NK-92 treated with Interleukin-12 subunit alpha and Interleukin-12 subunit beta, amount 100 ng/mL, for 24 hours (cell line): ENCODE measurements around the gene MYO3B.
"Not testable (repeated sequence)": the region's sequence is repeated elsewhere in the genome, so short reads cannot be mapped to it uniquely, and the experiment has no call there.

Experiments used
- DNase-seq: peaks from one replicate; lab custom pipeline; 2025; lab: John Stamatoyannopoulos, UW

The MYO3B gene

GRCh38 chr2:170341684-170342623, 164.0 kb downstream of the MYO3B start:
- no peak for DNase-seq

DNA sequence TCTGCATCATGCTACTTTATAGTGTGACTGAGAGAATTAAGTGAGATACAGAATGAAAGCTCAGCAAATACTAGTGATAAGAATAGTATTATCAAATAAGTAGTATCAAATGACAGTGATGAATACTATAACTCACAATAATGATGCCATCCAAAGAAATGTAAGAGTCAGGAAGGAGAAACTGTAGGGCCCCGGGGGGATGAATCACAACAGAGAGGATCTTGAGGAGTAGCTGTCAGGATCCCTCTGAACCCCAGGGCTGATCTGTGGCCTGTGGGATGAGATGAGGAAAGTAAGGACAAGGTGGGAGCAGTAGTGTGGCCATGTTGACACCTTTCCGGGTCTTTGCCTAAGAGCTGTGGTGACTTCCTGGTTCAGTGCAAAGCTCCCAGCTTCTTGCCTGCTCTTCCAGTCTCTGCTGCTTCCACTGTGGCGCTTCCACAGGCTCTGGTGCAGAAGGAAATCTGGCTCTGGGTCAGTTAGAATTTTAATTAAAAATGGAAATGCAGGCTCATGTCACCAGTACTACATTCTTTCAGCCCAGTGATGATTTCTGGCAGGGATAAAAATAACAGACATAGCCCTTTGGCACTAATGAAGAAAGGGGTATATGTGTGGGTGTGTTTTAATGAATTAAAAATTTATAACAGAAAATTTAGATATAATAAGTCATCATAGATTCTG, 166.9 kb downstream of the MYO3B start:
- DNase-seq, result no peak

- no peak for DNase-seq
Observed at GRCh38 chr2:170345607-170346006, 167.7 kb downstream of the MYO3B start.

GRCh38 chr2:170349269-170349668, 171.3 kb downstream of the MYO3B start:
- not testable (repeated sequence) for DNase-seq

- no peak for DNase-seq
Observed at GRCh38 chr2:170350929-170351826, 173.2 kb downstream of the MYO3B start.

- DNase-seq, result no peak
Observed at GRCh38 chr2:170353723-170354122, 175.8 kb downstream of the MYO3B start.

- DNase-seq, result no peak
Observed at GRCh38 chr2:170354388-170354787, 176.4 kb downstream of the MYO3B start.

GRCh38 chr2:170354855-170355780, 177.2 kb downstream of the MYO3B start:
- DNase-seq, result no peak

DNA sequence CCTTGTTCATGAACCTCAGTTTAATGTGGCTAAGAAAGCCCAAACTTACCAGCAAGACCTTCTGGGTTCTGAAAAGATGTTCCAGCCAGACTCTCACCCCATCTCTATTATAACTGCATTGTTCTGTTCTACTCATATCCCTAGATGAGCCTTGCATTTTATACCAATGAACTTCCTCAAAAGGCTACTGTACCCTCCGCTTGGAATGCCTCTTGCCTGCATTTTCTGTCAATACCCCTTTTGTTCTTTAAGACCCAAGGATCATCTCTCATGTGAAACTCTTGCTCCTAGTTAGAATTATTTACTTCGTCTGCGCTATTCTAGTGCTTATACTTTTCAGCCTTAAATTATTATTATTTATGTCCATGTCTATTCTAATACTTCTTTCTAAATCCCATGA, 181.5 kb downstream of the MYO3B start:
- no peak for DNase-seq

- no peak for DNase-seq
Observed at GRCh38 chr2:170360546-170361089, 182.7 kb downstream of the MYO3B start.

- no peak for DNase-seq
Observed at GRCh38 chr2:170361090-170361936, 183.4 kb downstream of the MYO3B start.

DNA sequence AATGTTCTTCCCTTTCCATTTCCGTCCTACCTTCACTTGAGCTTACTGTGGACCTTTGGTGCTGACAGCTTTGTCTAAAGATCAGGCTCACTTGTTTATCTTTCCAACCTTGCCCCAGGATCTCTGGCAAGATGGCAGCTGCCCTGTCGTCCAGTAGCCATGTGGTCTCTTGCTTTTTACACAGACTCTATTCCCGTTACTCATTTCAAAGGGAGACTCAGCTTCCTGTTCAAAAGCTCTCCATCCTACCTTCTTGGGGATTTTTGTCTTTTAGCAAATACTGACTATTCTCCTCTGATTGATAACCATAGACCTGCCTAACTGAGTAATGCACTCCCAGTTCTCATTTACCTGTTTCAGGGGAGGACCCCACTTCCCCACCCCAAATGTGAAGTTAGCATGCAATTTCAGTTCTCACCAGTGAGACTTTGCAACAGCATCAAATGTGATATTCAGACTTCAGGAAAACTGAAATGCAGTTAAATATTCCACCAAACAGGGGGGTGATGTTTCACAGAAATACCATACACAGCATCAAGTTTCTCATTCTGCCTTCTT, 184.4 kb downstream of the MYO3B start:
- no peak for DNase-seq

DNA sequence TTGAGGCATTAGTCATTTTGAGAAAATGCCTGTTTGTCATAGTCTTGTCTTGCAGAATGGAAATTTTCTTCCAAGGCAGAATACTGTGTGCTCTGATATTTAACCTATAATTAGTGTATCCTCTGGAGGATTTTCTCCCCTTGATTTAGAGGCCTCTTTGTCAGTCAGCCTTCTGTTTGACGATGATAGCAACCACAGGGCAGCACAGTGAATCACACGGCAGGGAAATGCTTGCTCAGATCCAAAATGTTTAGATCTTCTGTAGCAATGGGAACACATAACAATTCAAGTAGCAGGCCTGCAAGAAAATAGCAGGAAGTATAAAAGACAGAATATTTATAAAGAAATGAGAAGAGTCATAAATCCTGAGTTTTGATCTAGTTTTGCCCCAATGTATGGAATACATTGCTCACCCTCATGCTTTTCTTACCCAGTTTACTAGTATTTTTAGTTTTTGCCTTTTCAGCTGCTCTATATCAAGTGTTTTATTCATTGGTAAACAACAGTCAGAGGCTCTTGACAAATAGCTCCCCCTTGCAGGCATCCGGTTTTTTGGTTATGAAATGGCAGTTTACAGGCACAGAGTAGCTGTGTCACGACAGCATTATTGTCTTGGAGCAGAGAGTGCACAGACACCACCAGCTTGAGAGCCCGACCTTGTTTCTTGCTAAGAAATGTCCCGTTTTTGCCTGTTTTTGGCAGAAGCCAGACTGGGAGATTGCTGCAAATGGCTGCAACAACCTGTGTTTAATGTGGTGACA, 185.1 kb downstream of the MYO3B start:
- DNase-seq, result no peak

- no peak for DNase-seq
Observed at GRCh38 chr2:170365003-170365402, 187.1 kb downstream of the MYO3B start.

DNA sequence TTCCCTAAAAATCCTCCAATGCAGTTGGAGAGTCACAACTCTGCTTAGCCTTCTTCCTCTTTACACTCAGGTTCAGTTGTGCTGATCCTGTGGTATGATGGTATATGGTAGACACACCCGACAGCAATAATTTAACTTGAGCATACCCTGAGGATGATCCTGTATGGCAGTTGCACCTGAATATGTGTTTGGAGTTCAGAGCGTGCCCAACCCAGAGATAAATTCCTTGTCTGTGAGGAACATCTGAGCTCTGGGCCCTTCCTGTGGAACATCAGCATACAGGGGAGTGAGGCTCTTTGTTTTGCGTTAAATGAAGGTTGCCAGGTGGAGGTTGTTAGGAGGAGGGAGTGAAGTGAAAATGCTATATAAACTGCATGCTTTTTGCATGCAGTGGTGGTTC, 187.7 kb downstream of the MYO3B start:
- DNase-seq, result no peak

- DNase-seq, result no peak
Observed at GRCh38 chr2:170368370-170368769, 190.4 kb downstream of the MYO3B start.

DNA sequence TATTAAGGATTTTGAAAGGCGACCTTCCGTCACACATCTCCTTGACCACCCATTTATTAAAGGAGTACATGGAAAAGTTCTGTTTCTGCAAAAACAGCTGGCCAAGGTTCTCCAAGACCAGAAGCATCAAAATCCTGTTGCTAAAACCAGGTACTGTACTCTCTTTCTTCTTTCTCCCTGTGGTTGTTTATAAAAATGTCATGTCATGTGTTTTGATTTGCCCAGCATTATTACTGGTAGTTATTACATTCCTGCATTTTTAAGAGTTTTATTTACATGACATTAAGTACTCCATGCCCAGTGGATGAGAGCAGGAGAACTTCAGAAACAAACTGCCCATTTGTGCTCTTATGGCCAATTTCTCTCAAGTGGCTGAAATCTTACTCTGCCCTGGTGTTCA, 191.3 kb downstream of the MYO3B start:
- DNase-seq, result no peak

DNA sequence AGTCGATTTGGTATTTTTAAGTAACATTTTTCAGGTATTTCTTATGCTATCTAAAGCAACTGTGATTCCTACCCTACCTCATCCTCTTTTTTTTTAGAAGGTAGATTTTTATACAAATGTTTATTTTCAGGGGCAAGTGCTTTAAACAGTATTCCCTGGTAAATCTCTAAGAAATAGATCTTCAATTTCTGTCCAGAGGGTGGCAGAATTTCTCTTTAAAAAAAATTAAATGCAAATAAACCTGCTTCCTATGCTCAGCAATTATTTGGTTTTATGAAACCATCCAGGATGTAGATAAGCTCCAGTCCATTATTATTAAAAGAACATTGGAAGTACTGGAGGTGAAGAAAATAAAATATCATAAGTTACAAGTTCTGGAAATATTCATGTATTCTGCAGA, 191.9 kb downstream of the MYO3B start:
- DNase-seq, result no peak
